Loucy (cell line): ENCODE data around the gene C15orf39.
"Not testable (repeated sequence)": the region's sequence is repeated elsewhere in the genome, so short reads cannot be mapped to it uniquely, and the experiment has no call there.

Experiments
- EZH2phosphoT487 ChIP-seq: fragments of 200-600 bp; IDR thresholded peaks from 2 replicates; pipeline ENCODE4 v1.6.1; 2018; ENCODE audit warnings: antibody characterized with exemption, mild to moderate bottlenecking, moderate library complexity, borderline replicate concordance
- TF ChIP-seq, protein P1 (sequence below): fragments of 200-600 bp; sonication (generic); conservative IDR thresholded peaks from 2 replicates; pipeline ENCODE4 v1.5.1; 2014; ENCODE audit warnings: mild to moderate bottlenecking, antibody characterized with exemption, low read length

GRCh38 chr15:75245741-75246140 is 44.1 kb downstream of the C15orf39 start:
- TF ChIP-seq, protein P1, sequence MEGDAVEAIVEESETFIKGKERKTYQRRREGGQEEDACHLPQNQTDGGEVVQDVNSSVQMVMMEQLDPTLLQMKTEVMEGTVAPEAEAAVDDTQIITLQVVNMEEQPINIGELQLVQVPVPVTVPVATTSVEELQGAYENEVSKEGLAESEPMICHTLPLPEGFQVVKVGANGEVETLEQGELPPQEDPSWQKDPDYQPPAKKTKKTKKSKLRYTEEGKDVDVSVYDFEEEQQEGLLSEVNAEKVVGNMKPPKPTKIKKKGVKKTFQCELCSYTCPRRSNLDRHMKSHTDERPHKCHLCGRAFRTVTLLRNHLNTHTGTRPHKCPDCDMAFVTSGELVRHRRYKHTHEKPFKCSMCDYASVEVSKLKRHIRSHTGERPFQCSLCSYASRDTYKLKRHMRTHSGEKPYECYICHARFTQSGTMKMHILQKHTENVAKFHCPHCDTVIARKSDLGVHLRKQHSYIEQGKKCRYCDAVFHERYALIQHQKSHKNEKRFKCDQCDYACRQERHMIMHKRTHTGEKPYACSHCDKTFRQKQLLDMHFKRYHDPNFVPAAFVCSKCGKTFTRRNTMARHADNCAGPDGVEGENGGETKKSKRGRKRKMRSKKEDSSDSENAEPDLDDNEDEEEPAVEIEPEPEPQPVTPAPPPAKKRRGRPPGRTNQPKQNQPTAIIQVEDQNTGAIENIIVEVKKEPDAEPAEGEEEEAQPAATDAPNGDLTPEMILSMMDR, result not testable (repeated sequence)
- TF ChIP-seq EZH2phosphoT487, result not testable (repeated sequence)
